ENCODE measurements around the gene FLOT1. TPM values are rescaled to one million over a fixed set of nuclear protein-coding genes. Genes with fewer than 3 reads are reported as not detected.
A peak's percentile ranks its signal among the peaks of the same experiment; 100 is the strongest.

FLOT1 gene
- total RNA-seq, 4 donors from 2014 or later = 115 to 214 (median 166) TPM

DNA sequence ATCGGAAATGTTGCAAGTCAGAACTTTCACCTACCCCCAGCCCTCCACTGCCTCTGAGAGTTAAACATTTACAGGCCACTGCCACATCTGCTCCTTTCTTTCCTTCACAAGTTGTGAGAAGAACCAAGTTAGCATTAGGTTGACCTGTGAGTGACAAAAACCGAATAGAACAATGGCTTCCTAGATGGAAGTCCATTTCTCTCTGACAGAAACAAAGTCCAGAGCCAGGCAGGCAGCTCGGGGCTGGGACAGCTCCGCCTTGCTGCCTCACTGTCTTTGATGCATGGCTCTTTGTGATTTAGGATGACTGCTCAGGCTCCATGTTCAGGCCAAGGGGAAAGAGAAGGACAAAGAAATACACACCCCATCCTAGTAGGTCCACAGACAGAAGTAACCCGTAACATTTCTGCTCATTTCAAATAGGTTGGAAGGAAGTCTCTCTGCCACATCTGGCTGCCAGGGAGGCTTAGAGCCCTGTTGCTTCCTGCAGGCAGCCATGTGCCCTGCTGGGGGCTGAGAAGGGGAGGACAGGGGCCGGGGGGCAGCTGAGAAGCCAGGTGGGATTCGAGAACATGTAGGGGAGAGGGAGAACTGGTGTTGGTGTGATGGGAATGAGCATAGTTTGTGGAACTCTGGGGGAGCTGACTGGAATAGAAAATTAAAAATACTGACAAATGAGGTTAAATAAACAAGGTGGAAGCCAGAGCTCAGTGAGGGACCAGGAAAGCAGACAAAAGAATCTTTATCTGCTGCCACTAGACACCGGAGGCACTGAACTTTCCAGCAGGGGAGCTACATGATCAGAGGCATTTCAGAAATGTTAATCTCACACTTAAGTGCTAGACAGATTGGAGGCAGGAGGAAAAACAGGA is 21.4 kb upstream of the FLOT1 start:
- TF ChIP-seq, protein P1, sequence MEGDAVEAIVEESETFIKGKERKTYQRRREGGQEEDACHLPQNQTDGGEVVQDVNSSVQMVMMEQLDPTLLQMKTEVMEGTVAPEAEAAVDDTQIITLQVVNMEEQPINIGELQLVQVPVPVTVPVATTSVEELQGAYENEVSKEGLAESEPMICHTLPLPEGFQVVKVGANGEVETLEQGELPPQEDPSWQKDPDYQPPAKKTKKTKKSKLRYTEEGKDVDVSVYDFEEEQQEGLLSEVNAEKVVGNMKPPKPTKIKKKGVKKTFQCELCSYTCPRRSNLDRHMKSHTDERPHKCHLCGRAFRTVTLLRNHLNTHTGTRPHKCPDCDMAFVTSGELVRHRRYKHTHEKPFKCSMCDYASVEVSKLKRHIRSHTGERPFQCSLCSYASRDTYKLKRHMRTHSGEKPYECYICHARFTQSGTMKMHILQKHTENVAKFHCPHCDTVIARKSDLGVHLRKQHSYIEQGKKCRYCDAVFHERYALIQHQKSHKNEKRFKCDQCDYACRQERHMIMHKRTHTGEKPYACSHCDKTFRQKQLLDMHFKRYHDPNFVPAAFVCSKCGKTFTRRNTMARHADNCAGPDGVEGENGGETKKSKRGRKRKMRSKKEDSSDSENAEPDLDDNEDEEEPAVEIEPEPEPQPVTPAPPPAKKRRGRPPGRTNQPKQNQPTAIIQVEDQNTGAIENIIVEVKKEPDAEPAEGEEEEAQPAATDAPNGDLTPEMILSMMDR (IDR thresholded peaks at IDR 0.05) = no peak
- TF ChIP-seq EP300 (IDR thresholded peaks at IDR 0.05) (no peak), POLR2AphosphoS5 (IDR thresholded peaks at IDR 0.05) (no peak), POLR2A (IDR thresholded peaks at IDR 0.05; ENCODE audit: low read depth) (no peak)

DNA sequence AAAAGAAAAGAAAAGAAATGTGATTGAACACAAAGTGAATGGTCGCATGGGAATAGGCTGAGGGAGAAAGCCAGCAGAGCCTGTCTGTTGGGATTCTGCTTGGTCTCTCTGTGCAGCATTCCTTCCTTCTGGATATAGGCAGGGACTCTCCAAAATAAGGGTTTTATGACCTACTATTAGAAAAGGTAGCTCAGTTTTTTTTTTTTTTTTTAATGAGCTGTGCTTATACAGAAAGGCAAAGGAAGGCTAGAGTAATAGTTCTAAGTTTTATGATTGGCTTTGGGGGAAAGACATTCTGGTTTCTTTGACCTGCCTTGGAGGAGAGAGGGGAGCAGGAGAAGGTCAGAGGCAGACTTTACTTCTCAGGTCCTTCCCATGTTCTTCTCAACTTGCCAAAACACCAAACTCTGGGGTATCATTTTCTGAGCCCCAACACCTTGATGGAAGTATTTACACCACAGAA is 20.7 kb upstream of the FLOT1 start:
- no peaks in the 10 kb centered on the region for H3K9me3 ChIP-seq
- H3K4me3 ChIP-seq = no peak overlapping the region
- 96% methylated on average over 1 of the region's 1 CpG for WGBS
- no peak for TF ChIP-seq POLR2AphosphoS5 (IDR thresholded peaks at IDR 0.05)
- no peak for TF ChIP-seq EP300 (IDR thresholded peaks at IDR 0.05)
- TF ChIP-seq, protein P1 (IDR thresholded peaks at IDR 0.05) = no peak
- TF ChIP-seq POLR2A (IDR thresholded peaks at IDR 0.05; ENCODE audit: low read depth) = no peak
- no peak for DNase-seq (ENCODE audit: extremely low spot score)
- no peaks in the 10 kb centered on the region for H3K36me3 ChIP-seq
- intact Hi-C loops (cut with DNase I) = no loop called here
- H3K27me3 ChIP-seq = no peaks in the 10 kb centered on the region
- H3K27ac ChIP-seq (replicated peaks in 1 of 4) = no peak overlapping the region
- peaks cover 24 to 53% (median 37%) of the 10 kb centered on the region in 4 donors for H3K4me1 ChIP-seq

More for the DNA sequence above, 21.4 kb upstream of the FLOT1 start:
- H3K27me3 ChIP-seq = no peaks in the 10 kb centered on the region
- peaks cover 28 to 51% (median 38%) of the 10 kb centered on the region in 4 donors for H3K4me1 ChIP-seq
- DNase-seq (ENCODE audit: extremely low spot score) = no peak
- H3K36me3 ChIP-seq = no peaks in the 10 kb centered on the region
- no peaks in the 10 kb centered on the region for H3K9me3 ChIP-seq
- intact Hi-C loops (cut with DNase I) = no loop called here
- 45% methylated on average over 8 of the region's 8 CpGs for WGBS
- no peak overlapping the region for H3K4me3 ChIP-seq
- peak overlapping the region in 3 of 4 donors; percentile 30 to 48 (median 31) for H3K27ac ChIP-seq (replicated peaks in 1 of 4)

DNA sequence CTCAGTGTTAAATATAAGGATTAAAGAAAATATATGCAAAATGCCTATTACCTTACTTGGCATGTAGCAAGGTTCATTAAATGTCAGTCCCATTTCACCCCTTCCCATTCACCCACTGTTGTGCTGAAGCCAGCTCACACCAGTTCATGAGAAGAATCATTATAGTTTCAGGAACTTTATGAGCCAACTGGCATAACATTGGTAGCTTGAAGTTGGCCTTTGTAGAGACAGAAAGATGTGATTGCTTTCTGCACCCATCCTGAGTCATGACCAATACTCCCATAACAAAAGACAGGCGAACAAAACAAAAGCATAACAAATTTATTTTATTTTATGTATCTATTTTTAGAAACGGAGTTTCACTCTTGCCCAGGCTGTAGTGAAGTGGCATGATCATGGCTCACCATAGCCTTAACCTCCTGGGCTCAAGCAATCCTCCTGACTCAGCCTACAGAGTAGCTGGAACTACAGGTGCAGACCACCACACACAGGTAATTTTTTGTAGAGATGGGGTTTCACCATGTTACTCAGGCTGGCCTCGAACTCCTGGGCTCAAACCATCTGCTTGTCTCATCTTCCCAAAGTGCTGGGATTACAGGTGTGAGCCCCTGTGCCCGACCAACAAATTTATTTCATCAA is 19.4 kb upstream of the FLOT1 start:
- Histone ChIP-seq H3K4me1 (peaks cover 24 to 65% (median 38%) of the 10 kb centered on the region in 4 donors), H3K27ac (replicated peaks in 1 of 4) (no peak overlapping the region), H3K27me3 (no peaks in the 10 kb centered on the region), H3K4me3 (no peak overlapping the region), H3K36me3 (no peaks in the 10 kb centered on the region), H3K9me3 (no peaks in the 10 kb centered on the region)
- intact Hi-C loops (cut with DNase I) = no loop called here
- whole genome bisulfite sequencing = 98% methylated on average over 3 of the region's 4 CpGs
- no peak for TF ChIP-seq POLR2A (IDR thresholded peaks at IDR 0.05; ENCODE audit: low read depth)
- TF ChIP-seq POLR2AphosphoS5 (IDR thresholded peaks at IDR 0.05) = no peak
- TF ChIP-seq EP300 (IDR thresholded peaks at IDR 0.05) = no peak
- TF ChIP-seq, protein P1 (IDR thresholded peaks at IDR 0.05) = no peak
- DNase-seq (ENCODE audit: extremely low spot score) = no peak

DNA sequence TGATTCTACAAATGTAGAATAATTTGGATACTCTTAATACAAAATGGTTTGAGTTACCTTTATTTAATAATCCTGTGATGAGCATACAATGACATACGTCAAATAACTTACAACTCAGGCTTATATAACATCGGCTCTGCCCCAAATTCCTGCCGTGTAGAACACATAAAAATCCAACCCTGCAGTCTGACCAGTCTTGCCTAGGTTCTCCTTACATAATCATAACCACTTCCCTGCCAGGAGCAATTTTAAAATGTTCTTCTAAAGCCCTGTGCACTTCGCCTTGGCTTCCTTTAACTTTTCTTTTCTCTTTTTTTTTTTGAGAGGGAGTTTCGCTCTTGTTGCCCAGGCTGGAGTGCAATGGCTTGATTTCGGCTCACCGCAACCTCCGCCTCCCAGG is 18.1 kb upstream of the FLOT1 start:
- H3K27me3 ChIP-seq = no peaks in the 10 kb centered on the region
- H3K4me3 ChIP-seq = no peak overlapping the region
- H3K4me1 ChIP-seq = peaks cover 24 to 58% (median 30%) of the 10 kb centered on the region in 4 donors
- no peaks in the 10 kb centered on the region for H3K36me3 ChIP-seq
- DNase-seq (ENCODE audit: extremely low spot score) = no peak
- no peak for TF ChIP-seq POLR2A (IDR thresholded peaks at IDR 0.05; ENCODE audit: low read depth)
- no peaks in the 10 kb centered on the region for H3K9me3 ChIP-seq
- H3K27ac ChIP-seq (replicated peaks in 1 of 4) = peak overlapping the region in 3 of 4 donors; percentile 42 to 50 (median 47)
- WGBS = 71% methylated on average over 8 of the region's 8 CpGs
- intact Hi-C loops (cut with DNase I) = no loop called here

DNA sequence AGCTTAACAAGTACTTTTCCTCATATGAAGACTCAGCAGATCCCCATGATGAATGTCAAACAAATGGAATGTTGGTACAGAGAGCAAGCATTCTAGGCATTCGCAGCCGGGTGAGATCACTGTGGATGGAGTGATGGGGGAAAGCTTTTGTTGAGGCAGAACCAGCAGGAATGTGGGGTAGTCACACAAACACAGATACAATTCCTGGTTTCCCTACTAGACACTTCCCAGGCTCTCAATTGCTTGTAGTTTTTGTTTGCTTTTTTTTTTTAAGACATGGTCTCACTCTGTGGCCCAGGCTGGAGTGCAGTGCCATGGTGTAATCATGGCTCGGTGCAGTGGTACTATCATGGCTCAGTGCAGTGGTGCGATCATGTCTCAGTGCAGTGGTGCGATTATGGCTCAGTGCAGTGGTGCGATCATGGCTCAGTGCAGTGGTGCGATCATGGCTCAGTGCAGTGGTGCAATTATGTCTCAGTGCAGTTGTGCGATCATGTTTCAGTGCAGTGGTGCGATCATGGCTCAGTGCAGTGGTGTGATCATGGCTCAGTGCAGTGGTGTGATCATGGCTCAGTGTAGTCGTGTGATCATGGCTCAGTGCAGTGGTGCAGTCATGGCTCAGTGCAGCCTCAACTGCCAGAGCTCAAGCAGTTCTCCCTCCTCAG is 17.2 kb upstream of the FLOT1 start:
- no peak overlapping the region for H3K4me3 ChIP-seq
- no peaks in the 10 kb centered on the region for H3K9me3 ChIP-seq
- 68% methylated on average over 10 of the region's 10 CpGs for WGBS
- no peaks in the 10 kb centered on the region for H3K36me3 ChIP-seq
- intact Hi-C loops (cut with DNase I) = no loop called here
- peak overlapping the region; percentile 40 to 50 (median 43) for H3K27ac ChIP-seq (replicated peaks in 1 of 4)
- DNase-seq (ENCODE audit: extremely low spot score) = no peak
- TF ChIP-seq POLR2AphosphoS5 (IDR thresholded peaks at IDR 0.05) (peak; percentile 6 to 54), EP300 (IDR thresholded peaks at IDR 0.05) (no peak), POLR2A (IDR thresholded peaks at IDR 0.05; ENCODE audit: low read depth) (no peak)
- TF ChIP-seq, protein P1 (IDR thresholded peaks at IDR 0.05) = no peak
- H3K27me3 ChIP-seq = no peaks in the 10 kb centered on the region
- H3K4me1 ChIP-seq = peaks cover 24 to 58% (median 29%) of the 10 kb centered on the region in 4 donors

All from esophagus muscularis mucosa (tissue), 4 donors.